Kidney (tissue), 14 donors: Measurements from ENCODE around the gene VSTM4. TPM values are rescaled to one million over a fixed set of nuclear protein-coding genes. Genes with fewer than 3 reads are reported as not detected.

ENCODE experiments used
- DNase-seq, 5 donors: peaks; one replicate each; pipeline ENCODE4 v3.0.0-alpha.2; 2013 to 2020
- FAIRE-seq: peaks from 2 replicates; lab custom pipeline; 2012; peaks lifted over from hg19 to GRCh38; lab: Jason Lieb, UNC
- H3K27ac ChIP-seq, 2 donors: one replicate each; pipeline ENCODE4 v1.7.0; 2013; ENCODE audit warnings: low read depth in 2 of 2, low read length in 2 of 2, inconsistent platforms in 1 of 2
- H3K27me3 ChIP-seq: one replicate; pipeline ENCODE4 v1.7.1; 2013; ENCODE audit warnings: low read length, inconsistent platforms; ENCODE audit not compliant: control insufficient read depth, insufficient read depth
- H3K36me3 ChIP-seq, 3 donors: one replicate each; pipeline versions ENCODE4 v1.7.0 to v1.7.1; 2013; ENCODE audit warnings: low read length in 3 of 3, control low read depth in 1 of 3, inconsistent platforms in 1 of 3; ENCODE audit not compliant: insufficient read depth in 3 of 3, control insufficient read depth in 2 of 3
- H3K4me1 ChIP-seq, 3 donors: one replicate each; pipeline versions ENCODE4 v1.7.0 to v1.7.1; 2013; ENCODE audit warnings: low read length in 3 of 3, inconsistent platforms in 1 of 3, low read depth in 1 of 3; ENCODE audit not compliant: control insufficient read depth in 2 of 3, insufficient read depth in 2 of 3
- H3K4me3 ChIP-seq, 3 donors: one replicate each; pipeline versions ENCODE4 v1.7.0 to v1.8.1; 2013; ENCODE audit warnings: low read length in 3 of 3, control low read depth in 1 of 3, inconsistent platforms in 1 of 3
- H3K9ac ChIP-seq, 3 donors: one replicate each; pipeline versions ENCODE4 v1.7.0 to v1.7.1; 2013; ENCODE audit warnings: low read length in 3 of 3, control low read depth in 1 of 3, inconsistent platforms in 1 of 3
- H3K9me3 ChIP-seq, 3 donors: one replicate each; pipeline versions ENCODE4 v1.7.0 to v1.7.1; 2013; ENCODE audit warnings: low read length in 3 of 3, control low read depth in 1 of 3, inconsistent platforms in 1 of 3; ENCODE audit not compliant: control insufficient read depth in 2 of 3, insufficient read depth in 1 of 3
- intact Hi-C: fragments of 100-400 bp; cut with DNase I; formaldehyde crosslinking; loops from one replicate; pipeline ENCODE4 v1.11.1; 2022
- polyA plus RNA-seq: library from polyadenylated mRNA; stranded (reverse); fragments of 350-450 nt; fragmentation: Illumina TruSeq; extraction: RNeasy Lipid Tissue Mini Kit (QIAGEN cat#74804); gene quantifications from one replicate; pipeline ENCODE4 v1.2.3, GENCODE V29; 2014; ENCODE audit warnings: low read depth, low replicate concordance; ENCODE audit not compliant: insufficient read depth
- total RNA-seq: library from RNA; stranded (reverse); fragmentation: NEBNext Ultra II Directional; extraction: Animal tissue kit (Norgen Biotek cat#: 25700); gene quantifications from one replicate; pipeline ENCODE4 v1.2.1, GENCODE V29; 2021
- TF ChIP-seq, protein P1 (sequence below): IDR thresholded peaks from 3 replicates; pipeline ENCODE4 v1.5.1; 2012; ENCODE audit warnings: mild to moderate bottlenecking, moderate library complexity, borderline replicate concordance; ENCODE audit not compliant: insufficient read depth; ENCODE audit errors: extremely low read depth
- donor health status: control.
- donor health status: control.
- donor health status: control.
- donor health status: control.
- donor health status: control.
- donor health status: DM: yes; HTN: yes; CAD: no.
- donor health status: Normal renal cell carcinoma (clear cell type).

The VSTM4 gene
- total and polyA plus RNA-seq, 2 donors from 2014 or later: 7.4 to 8.5 TPM

GRCh38 chr10:48993627-48994026 is 121.7 kb downstream of the VSTM4 start:
- no peaks in the 10 kb centered on the region for H3K36me3 ChIP-seq
- no peak for FAIRE-seq

GRCh38 chr10:48990226-48990625 is 125.1 kb downstream of the VSTM4 start:
- H3K4me1 ChIP-seq: no peaks in the 10 kb centered on the region
- H3K27ac ChIP-seq: no peak overlapping the region
- H3K36me3 ChIP-seq: no peaks in the 10 kb centered on the region
- no peak overlapping the region for H3K4me3 ChIP-seq
- FAIRE-seq: no peak
- H3K9ac ChIP-seq: no peak overlapping the region
- no peaks in the 10 kb centered on the region for H3K9me3 ChIP-seq
- no peaks in the 10 kb centered on the region for H3K27me3 ChIP-seq
- no peak for DNase-seq
- intact Hi-C loops: no loop called here
- TF ChIP-seq, protein P1, sequence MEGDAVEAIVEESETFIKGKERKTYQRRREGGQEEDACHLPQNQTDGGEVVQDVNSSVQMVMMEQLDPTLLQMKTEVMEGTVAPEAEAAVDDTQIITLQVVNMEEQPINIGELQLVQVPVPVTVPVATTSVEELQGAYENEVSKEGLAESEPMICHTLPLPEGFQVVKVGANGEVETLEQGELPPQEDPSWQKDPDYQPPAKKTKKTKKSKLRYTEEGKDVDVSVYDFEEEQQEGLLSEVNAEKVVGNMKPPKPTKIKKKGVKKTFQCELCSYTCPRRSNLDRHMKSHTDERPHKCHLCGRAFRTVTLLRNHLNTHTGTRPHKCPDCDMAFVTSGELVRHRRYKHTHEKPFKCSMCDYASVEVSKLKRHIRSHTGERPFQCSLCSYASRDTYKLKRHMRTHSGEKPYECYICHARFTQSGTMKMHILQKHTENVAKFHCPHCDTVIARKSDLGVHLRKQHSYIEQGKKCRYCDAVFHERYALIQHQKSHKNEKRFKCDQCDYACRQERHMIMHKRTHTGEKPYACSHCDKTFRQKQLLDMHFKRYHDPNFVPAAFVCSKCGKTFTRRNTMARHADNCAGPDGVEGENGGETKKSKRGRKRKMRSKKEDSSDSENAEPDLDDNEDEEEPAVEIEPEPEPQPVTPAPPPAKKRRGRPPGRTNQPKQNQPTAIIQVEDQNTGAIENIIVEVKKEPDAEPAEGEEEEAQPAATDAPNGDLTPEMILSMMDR: no peak

More at GRCh38 chr10:48993627-48994026, 121.7 kb downstream of the VSTM4 start:
- H3K27me3 ChIP-seq: no peaks in the 10 kb centered on the region
- H3K9ac ChIP-seq: no peak overlapping the region
- TF ChIP-seq, protein P1: no peak
- intact Hi-C loops: no loop called here
- no peak overlapping the region for H3K4me3 ChIP-seq
- no peaks in the 10 kb centered on the region for H3K4me1 ChIP-seq
- H3K27ac ChIP-seq: no peak overlapping the region
- no peak for DNase-seq
- H3K9me3 ChIP-seq: no peaks in the 10 kb centered on the region

GRCh38 chr10:48985621-48986158 is 129.6 kb downstream of the VSTM4 start:
- Histone ChIP-seq H3K27ac (no peak overlapping the region), H3K27me3 (no peaks in the 10 kb centered on the region), H3K36me3 (no peaks in the 10 kb centered on the region), H3K4me3 (no peak overlapping the region), H3K9ac (no peak overlapping the region), H3K9me3 (no peaks in the 10 kb centered on the region), H3K4me1 (no peaks in the 10 kb centered on the region)
- no peak for FAIRE-seq
- TF ChIP-seq, protein P1: no peak
- intact Hi-C loops: no loop called here
- no peak for DNase-seq
